Panc1 (cell line): ENCODE data around the gene GSG1.

Experiments
- CTCF ChIP-seq: fragments of 450-650 bp; IDR thresholded peaks from 2 replicates; pipeline ENCODE4 v1.5.1; 2017; ENCODE audit warnings: mild to moderate bottlenecking
- POLR2AphosphoS5 ChIP-seq: IDR thresholded peaks from 2 replicates; pipeline ENCODE4 v1.6.1; 2012; ENCODE audit warnings: mild to moderate bottlenecking, low read depth, low read length, moderate library complexity
- SIN3A ChIP-seq: IDR thresholded peaks from 2 replicates; pipeline ENCODE4 v1.6.1; 2012; ENCODE audit warnings: low read depth, mild to moderate bottlenecking, low read length, moderate library complexity, borderline replicate concordance; ENCODE audit not compliant: insufficient read depth
- TCF7L2 ChIP-seq: IDR thresholded peaks from 2 replicates; pipeline ENCODE4 v1.6.1; 2011; ENCODE audit warnings: mild to moderate bottlenecking, low read depth, low read length, inconsistent platforms

- TF ChIP-seq TCF7L2 (no peak), CTCF (no peak), POLR2AphosphoS5 (peak; percentile 28; the same call in 1 of the 2 replicates), SIN3A (no peak)
These were observed 2.3 kb downstream of the GSG1 start for GRCh38 chr12:13100882-13101769.
